Astrocyte (in vitro differentiated cells and primary cell): ENCODE measurements around the gene DRICH1. TPM values are rescaled to one million over a fixed set of nuclear protein-coding genes. Genes with fewer than 3 reads are reported as not detected.

Experiments used
- DNase-seq: peaks from one replicate; pipeline ENCODE4 v3.0.0-alpha.2; 2010; ENCODE audit warnings: low read depth
- FAIRE-seq: peaks from 2 replicates; lab custom pipeline; 2011; peaks lifted over from hg19 to GRCh38; lab: Jason Lieb, UNC
- H2AFZ ChIP-seq: 2 replicates; pipeline ENCODE4 v1.6.0; 2012; ENCODE audit warnings: low read depth, low read length, inconsistent platforms
- H3K27ac ChIP-seq: 2 replicates; pipeline ENCODE4 v1.5.1; 2011; ENCODE audit warnings: low read depth, low read length, inconsistent platforms
- H3K27me3 ChIP-seq: 2 replicates; pipeline ENCODE4 v1.6.0; 2011; ENCODE audit warnings: low read length, inconsistent platforms; ENCODE audit not compliant: insufficient read depth
- H3K36me3 ChIP-seq: 2 replicates; pipeline ENCODE4 v1.5.1; 2011; ENCODE audit warnings: low read length, inconsistent platforms; ENCODE audit not compliant: insufficient read depth
- H3K4me1 ChIP-seq: 2 replicates; pipeline ENCODE4 v1.5.1; 2011; ENCODE audit warnings: low read length, inconsistent platforms; ENCODE audit not compliant: insufficient read depth
- H3K4me2 ChIP-seq: 2 replicates; pipeline ENCODE4 v1.6.0; 2012; ENCODE audit warnings: low read length, inconsistent platforms
- H3K4me3 ChIP-seq: 2 replicates; pipeline ENCODE4 v1.5.1; 2011; ENCODE audit warnings: low read depth, mild to moderate bottlenecking, low read length, inconsistent platforms; ENCODE audit not compliant: insufficient read depth
- H3K79me2 ChIP-seq: 2 replicates; pipeline ENCODE4 v1.6.0; 2012; ENCODE audit warnings: mild to moderate bottlenecking, low read length, inconsistent platforms; ENCODE audit not compliant: insufficient read depth
- H3K9ac ChIP-seq: 2 replicates; pipeline ENCODE4 v1.6.0; 2012; ENCODE audit warnings: mild to moderate bottlenecking, low read length, inconsistent platforms
- H3K9me3 ChIP-seq: 2 replicates; pipeline ENCODE4 v1.5.1; 2012; ENCODE audit warnings: low read depth, mild to moderate bottlenecking, low read length, inconsistent platforms; ENCODE audit not compliant: insufficient read depth
- H4K20me1 ChIP-seq: 2 replicates; pipeline ENCODE4 v1.6.0; 2012; ENCODE audit warnings: low read length, inconsistent platforms; ENCODE audit not compliant: insufficient read depth
- H3K27ac Mint-ChIP-seq: one replicate; pipeline ENCODE4 v1.8.0; 2021; ENCODE audit warnings: mild to moderate bottlenecking, mixed read lengths; ENCODE audit not compliant: unreplicated experiment
- H3K27me3 Mint-ChIP-seq: one replicate; pipeline ENCODE4 v1.8.0; 2021; ENCODE audit warnings: low read depth, mixed read lengths; ENCODE audit not compliant: unreplicated experiment
- H3K36me3 Mint-ChIP-seq: one replicate; pipeline ENCODE4 v1.8.0; 2021; ENCODE audit warnings: low read depth, mixed read lengths; ENCODE audit not compliant: unreplicated experiment
- H3K4me1 Mint-ChIP-seq: one replicate; pipeline ENCODE4 v1.8.0; 2021; ENCODE audit warnings: low read depth, mixed read lengths; ENCODE audit not compliant: unreplicated experiment
- H3K4me3 Mint-ChIP-seq: one replicate; pipeline ENCODE4 v1.8.0; 2021; ENCODE audit warnings: mild to moderate bottlenecking, moderate library complexity, mixed read lengths; ENCODE audit not compliant: unreplicated experiment
- H3K9me3 Mint-ChIP-seq: one replicate; pipeline ENCODE4 v1.8.0; 2021; ENCODE audit warnings: mild to moderate bottlenecking, mixed read lengths; ENCODE audit not compliant: unreplicated experiment
- CTCF ChIP-seq: IDR thresholded peaks from 2 replicates; pipeline ENCODE4 v1.5.1; 2011; ENCODE audit warnings: low read depth, mild to moderate bottlenecking, inconsistent platforms, low read length, moderate library complexity; ENCODE audit not compliant: insufficient read depth
- EZH2 ChIP-seq: IDR thresholded peaks from 2 replicates; pipeline ENCODE4 v1.6.1; 2012; ENCODE audit warnings: mild to moderate bottlenecking, low read length, inconsistent platforms; ENCODE audit not compliant: insufficient read depth
- total RNA-seq: library from RNA; stranded (reverse); gene quantifications from 2 replicates; pipeline ENCODE4 v1.2.1, GENCODE V29; 2021

The DRICH1 gene
- total RNA-seq, 1 donor from 2014 or later = not detected

DNA sequence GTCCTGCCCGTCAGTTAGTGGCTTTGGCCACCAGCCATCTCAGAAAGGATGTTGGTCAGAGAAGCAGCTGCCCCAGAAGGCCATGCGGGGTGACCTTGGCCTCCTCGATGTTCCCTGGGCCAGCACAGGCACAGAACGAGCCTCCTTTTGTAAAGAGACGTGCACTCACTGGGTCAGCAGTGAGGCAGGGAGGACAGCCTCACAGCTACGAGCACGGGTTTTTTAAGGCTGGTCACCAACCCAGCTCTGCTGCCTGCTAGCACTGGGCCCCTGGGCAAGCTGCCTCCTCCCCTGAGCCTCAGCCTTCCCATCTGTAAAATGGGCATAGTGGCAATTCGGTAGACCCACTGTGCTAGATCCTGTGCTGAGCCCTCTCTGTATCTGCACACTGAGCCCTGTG lies 62.8 kb downstream of the DRICH1 start:
- Mint-ChIP-seq H3K4me3 (no peak overlapping the region), H3K9me3 (peaks cover 11% of the 10 kb centered on the region), H3K27ac (no peak overlapping the region), H3K4me1 (peaks cover 7% of the 10 kb centered on the region), H3K36me3 (peaks cover 3% of the 10 kb centered on the region), H3K27me3 (peaks cover 54% of the 10 kb centered on the region)
- FAIRE-seq (no peak), DNase-seq (no peak)
- Histone ChIP-seq H3K79me2 (no peaks in the 10 kb centered on the region), H2AFZ (no peak overlapping the region), H3K4me2 (no peak overlapping the region), H3K27ac (no peak overlapping the region), H3K9me3 (no peaks in the 10 kb centered on the region), H3K36me3 (no peaks in the 10 kb centered on the region), H3K27me3 (peaks cover 18% of the 10 kb centered on the region), H3K4me3 (no peak overlapping the region), H3K4me1 (no peaks in the 10 kb centered on the region), H3K9ac (no peak overlapping the region), H4K20me1 (no peaks in the 10 kb centered on the region)
- TF ChIP-seq EZH2 (no peak), CTCF (no peak)

DNA sequence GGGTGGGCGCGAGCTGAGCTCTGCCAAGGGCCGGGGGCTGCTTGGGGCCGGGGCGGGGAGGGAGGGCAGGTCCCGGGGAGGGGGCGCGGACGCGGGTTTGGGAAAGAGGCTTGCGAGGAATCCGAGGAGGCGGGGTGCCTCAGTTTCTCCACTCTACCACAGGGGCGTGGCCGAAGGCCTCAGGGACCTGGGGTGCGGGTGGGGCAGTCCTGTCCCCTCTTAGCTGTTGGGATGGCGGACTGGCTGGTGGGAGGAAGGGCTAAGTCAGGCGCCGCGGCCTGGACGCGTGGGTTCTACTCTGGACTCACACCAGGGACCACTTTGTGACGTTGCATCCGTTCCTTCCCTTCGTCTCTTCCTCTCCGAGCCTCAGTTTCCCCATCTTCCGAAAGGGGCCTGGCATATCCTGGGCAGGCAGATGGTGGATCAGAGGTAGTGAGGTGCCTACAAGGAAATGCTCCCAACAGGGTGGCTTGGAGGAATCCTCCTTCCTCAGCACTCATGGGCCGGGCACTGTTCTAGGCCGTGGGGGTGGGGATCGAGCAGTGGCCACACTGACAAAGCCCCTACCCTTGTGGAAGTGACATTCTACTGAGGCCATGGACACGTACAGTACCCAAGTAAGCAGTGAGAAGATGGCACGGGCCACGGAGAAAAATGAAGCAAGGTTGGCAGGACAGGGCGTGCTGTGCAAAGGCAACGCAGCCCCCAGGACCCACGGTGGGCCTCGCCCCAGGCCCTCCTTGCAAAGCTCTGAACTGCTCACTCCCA lies 65.2 kb downstream of the DRICH1 start:
- Mint-ChIP-seq H3K4me1 (peaks cover 7% of the 10 kb centered on the region), H3K4me3 (peak overlapping the region; percentile 71), H3K36me3 (peaks cover under 1% of the 10 kb centered on the region), H3K27me3 (peaks cover 56% of the 10 kb centered on the region), H3K27ac (no peak overlapping the region), H3K9me3 (peaks cover 3% of the 10 kb centered on the region)
- Histone ChIP-seq H3K4me3 (no peak overlapping the region), H3K4me2 (peak overlapping the region; percentile 73), H2AFZ (no peak overlapping the region), H3K79me2 (no peaks in the 10 kb centered on the region), H3K9ac (no peak overlapping the region), H3K4me1 (no peaks in the 10 kb centered on the region), H3K27me3 (peaks cover 18% of the 10 kb centered on the region), H4K20me1 (no peaks in the 10 kb centered on the region), H3K27ac (no peak overlapping the region), H3K36me3 (no peaks in the 10 kb centered on the region), H3K9me3 (no peaks in the 10 kb centered on the region)
- FAIRE-seq (no peak), DNase-seq (no peak)
- TF ChIP-seq CTCF = no peak
- TF ChIP-seq EZH2 = no peak
